ENCODE measurements around the gene USP46. TPM values are rescaled to one million over a fixed set of nuclear protein-coding genes. Genes with fewer than 3 reads are reported as not detected.

USP46 gene
- total and polyA plus RNA-seq, 2 of the 4 experiments (the other 2 are of a cell fraction), result 9.3 to 15.4 TPM

DNA sequence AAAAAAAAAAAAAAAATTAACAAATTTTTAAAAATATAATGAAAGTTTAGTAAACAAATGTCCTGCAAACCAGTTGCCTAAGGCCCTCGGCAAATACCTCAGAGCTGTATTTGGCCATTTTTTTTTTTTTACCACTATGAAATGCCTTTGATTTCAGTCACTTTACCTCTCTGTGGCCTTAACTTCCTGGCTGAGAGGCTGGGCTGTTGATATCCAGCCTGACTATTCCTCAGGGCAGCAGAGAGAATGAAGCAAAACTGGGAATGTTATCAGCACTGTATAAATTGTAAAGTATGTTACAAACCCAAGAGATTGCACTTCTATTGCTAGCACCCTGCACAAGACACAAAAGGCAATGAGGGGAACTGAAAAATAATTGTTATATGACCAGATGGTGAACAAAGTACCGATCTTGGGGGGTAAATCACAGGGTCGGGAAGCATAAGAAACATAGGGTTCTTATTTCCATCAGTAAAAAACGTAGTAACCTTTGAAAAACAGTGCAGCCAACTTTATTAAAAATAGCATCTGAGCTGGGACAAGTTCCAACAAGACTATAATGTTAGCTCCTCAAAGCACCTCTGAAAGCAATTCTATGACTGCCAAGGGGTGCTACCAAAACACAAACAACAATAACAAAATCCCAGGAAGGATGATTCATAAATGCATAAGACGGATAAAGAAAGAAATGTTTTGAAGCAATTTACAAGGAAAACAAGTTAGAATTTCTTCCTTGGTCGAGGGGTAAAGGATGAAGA lies 18.1 kb downstream of the USP46 start (continued):
- TF ChIP-seq POLR2A (IDR thresholded peaks at IDR 0.05; ENCODE audit: low read depth, low read length), result no peak
- no peak for TF ChIP-seq RAD21 (IDR thresholded peaks at IDR 0.05; ENCODE audit: low read length)

DNA sequence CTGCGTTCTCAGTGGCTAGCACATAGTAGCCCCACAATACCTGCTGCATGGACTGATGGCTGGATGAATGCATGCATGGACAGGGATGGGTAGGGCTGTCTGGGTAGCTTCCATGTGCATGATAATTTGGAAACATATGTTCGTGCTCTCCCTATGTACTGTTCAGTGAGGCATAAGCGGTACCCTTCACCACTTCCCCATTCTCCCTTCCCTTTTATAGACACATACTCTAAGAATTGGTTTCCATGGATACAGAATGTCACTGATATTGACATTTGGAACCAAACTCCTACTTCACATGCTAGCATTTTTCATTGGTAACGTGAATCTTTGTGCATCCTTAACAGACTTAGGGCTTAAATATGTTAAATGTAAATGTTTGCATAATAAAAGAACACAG lies 20.4 kb downstream of the USP46 start:
- Histone ChIP-seq H4K5ac (ENCODE audit: low read depth, low read length) (no peak overlapping the region), H3K4ac (ENCODE audit: low read depth, low read length) (no peak overlapping the region), H3K18ac (ENCODE audit: low read depth, low read length) (no peak overlapping the region), H3K79me1 (ENCODE audit: low read depth in 1 of 2, low read length in 2 of 2) (peaks cover 59 to 83% of the 10 kb centered on the region in 2 experiments), H4K91ac (ENCODE audit: insufficient read depth, low read depth, low read length) (no peak overlapping the region), H3K27me3 (ENCODE audit: control insufficient read depth, insufficient read depth, low read length) (no peaks in the 10 kb centered on the region), H2BK120ac (ENCODE audit: low read depth, low read length) (no peak overlapping the region), H2BK5ac (ENCODE audit: low read depth, low read length, poor library complexity, severe bottlenecking) (no peak overlapping the region), H3K27ac (ENCODE audit: insufficient read depth, low read length) (no peak overlapping the region), H3K9me3 (ENCODE audit: control insufficient read depth, insufficient read depth, low read length) (no peaks in the 10 kb centered on the region), H3K4me1 (ENCODE audit: control insufficient read depth, insufficient read depth, low read length) (peaks cover 16% of the 10 kb centered on the region), H3K14ac (replicated peaks; ENCODE audit: low read depth, low read length) (no peak overlapping the region), H3K56ac (ENCODE audit: extremely low read depth, insufficient read depth, low read length) (no peak overlapping the region), H2BK20ac (ENCODE audit: low read depth, low read length) (no peak overlapping the region), H4K8ac (ENCODE audit: low read depth in 2 of 2, low read length in 2 of 2) (no peak overlapping the region), H2BK15ac (ENCODE audit: low read depth, low read length) (no peak overlapping the region), H3K9me1 (ENCODE audit: insufficient read depth, low read length) (peaks cover 25% of the 10 kb centered on the region), H3K23ac (ENCODE audit: low read depth, low read length) (no peak overlapping the region), H2AK5ac (ENCODE audit: low read depth, low read length) (no peak overlapping the region), H2AFZ (replicated peaks; ENCODE audit: low read length, poor library complexity) (no peak overlapping the region), H3K4me2 (ENCODE audit: low read depth, low read length) (no peak overlapping the region), H4K20me1 (ENCODE audit: insufficient read depth, low read length) (peaks cover 62% of the 10 kb centered on the region), H3K4me3 (ENCODE audit: insufficient read depth, low read depth, low read length) (no peak overlapping the region), H3K36me3 (ENCODE audit: control insufficient read depth, insufficient read depth, low read length) (no peaks in the 10 kb centered on the region), H2AK9ac (replicated peaks; ENCODE audit: low read depth, low read length, poor library complexity) (no peak overlapping the region), H3K9ac (ENCODE audit: low read depth, low read length) (no peak overlapping the region)
- ATAC-seq (ENCODE audit: low read depth) (no peak), DNase-seq (no peak)
- TF ChIP-seq FOS (IDR thresholded peaks at IDR 0.05; ENCODE audit: low read depth, low read length), result no peak
- TF ChIP-seq, protein P1, sequence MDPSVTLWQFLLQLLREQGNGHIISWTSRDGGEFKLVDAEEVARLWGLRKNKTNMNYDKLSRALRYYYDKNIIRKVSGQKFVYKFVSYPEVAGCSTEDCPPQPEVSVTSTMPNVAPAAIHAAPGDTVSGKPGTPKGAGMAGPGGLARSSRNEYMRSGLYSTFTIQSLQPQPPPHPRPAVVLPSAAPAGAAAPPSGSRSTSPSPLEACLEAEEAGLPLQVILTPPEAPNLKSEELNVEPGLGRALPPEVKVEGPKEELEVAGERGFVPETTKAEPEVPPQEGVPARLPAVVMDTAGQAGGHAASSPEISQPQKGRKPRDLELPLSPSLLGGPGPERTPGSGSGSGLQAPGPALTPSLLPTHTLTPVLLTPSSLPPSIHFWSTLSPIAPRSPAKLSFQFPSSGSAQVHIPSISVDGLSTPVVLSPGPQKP (IDR thresholded peaks at IDR 0.05; ENCODE audit: borderline replicate concordance, low read depth, low read length), result no peak
- TF ChIP-seq CEBPB (IDR thresholded peaks at IDR 0.05; ENCODE audit: low read depth, low read length), result no peak
- no peak for TF ChIP-seq CHD1 (IDR thresholded peaks at IDR 0.05; ENCODE audit: low read depth, low read length)
- TF ChIP-seq, protein P2, sequence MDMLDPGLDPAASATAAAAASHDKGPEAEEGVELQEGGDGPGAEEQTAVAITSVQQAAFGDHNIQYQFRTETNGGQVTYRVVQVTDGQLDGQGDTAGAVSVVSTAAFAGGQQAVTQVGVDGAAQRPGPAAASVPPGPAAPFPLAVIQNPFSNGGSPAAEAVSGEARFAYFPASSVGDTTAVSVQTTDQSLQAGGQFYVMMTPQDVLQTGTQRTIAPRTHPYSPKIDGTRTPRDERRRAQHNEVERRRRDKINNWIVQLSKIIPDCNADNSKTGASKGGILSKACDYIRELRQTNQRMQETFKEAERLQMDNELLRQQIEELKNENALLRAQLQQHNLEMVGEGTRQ (IDR thresholded peaks at IDR 0.05; ENCODE audit: low read depth, low read length), result no peak
- TF ChIP-seq, protein P3, sequence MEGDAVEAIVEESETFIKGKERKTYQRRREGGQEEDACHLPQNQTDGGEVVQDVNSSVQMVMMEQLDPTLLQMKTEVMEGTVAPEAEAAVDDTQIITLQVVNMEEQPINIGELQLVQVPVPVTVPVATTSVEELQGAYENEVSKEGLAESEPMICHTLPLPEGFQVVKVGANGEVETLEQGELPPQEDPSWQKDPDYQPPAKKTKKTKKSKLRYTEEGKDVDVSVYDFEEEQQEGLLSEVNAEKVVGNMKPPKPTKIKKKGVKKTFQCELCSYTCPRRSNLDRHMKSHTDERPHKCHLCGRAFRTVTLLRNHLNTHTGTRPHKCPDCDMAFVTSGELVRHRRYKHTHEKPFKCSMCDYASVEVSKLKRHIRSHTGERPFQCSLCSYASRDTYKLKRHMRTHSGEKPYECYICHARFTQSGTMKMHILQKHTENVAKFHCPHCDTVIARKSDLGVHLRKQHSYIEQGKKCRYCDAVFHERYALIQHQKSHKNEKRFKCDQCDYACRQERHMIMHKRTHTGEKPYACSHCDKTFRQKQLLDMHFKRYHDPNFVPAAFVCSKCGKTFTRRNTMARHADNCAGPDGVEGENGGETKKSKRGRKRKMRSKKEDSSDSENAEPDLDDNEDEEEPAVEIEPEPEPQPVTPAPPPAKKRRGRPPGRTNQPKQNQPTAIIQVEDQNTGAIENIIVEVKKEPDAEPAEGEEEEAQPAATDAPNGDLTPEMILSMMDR (conservative IDR thresholded peaks at IDR 0.05; ENCODE audit: low read depth, low read length), result no peak
- TF ChIP-seq SMC3 (IDR thresholded peaks at IDR 0.05; ENCODE audit: low read depth, low read length), result no peak
- no peak for TF ChIP-seq MAFK (IDR thresholded peaks at IDR 0.05; ENCODE audit: low read depth, low read length)
- no peak for TF ChIP-seq RFX5 (IDR thresholded peaks at IDR 0.05; ENCODE audit: low read depth, low read length)
- no peak for TF ChIP-seq RAD21 (IDR thresholded peaks at IDR 0.05; ENCODE audit: low read length)
- no peak for TF ChIP-seq MAZ (IDR thresholded peaks at IDR 0.05; ENCODE audit: borderline replicate concordance, low read depth, low read length)
- TF ChIP-seq POLR2A (IDR thresholded peaks at IDR 0.05; ENCODE audit: low read depth, low read length), result no peak
- no peak for TF ChIP-seq NFE2L2 (IDR thresholded peaks at IDR 0.05; ENCODE audit: low read depth, low read length)
- CTCF ChIA-PET, result no interaction called here
- no TSS peak for BruUV-seq (replicated peaks)
- 100% methylated on average over 2 of the region's 4 CpGs; no CpG with 5 or more reads in 1 of the 2 experiments for WGBS, 2 experiments (ENCODE audit: extremely low coverage in 2 of 2, insufficient read length in 1 of 2)
- dilution Hi-C loops (cut with HindIII; ENCODE audit: low sequenced_read_pairs, unreplicated experiment) (no loop called here), intact Hi-C loops (cut with micrococcal nuclease) (no loop called here), in situ Hi-C loops (cut with MboI; ENCODE audit: low sequenced_read_pairs) (no loop called here)
- POLR2A ChIA-PET (ENCODE audit: unreplicated experiment), result no interaction called here
